K562 (cell line): ENCODE measurements around the gene SARS1. TPM values are rescaled to one million over a fixed set of nuclear protein-coding genes. Genes with fewer than 3 reads are reported as not detected.
A peak's percentile ranks its signal among the peaks of the same experiment; 100 is the strongest.

Experiments
- BCOR ChIP-seq: fragments of 450-650 bp; IDR thresholded peaks from 2 replicates; pipeline ENCODE4 v1.6.1; 2016
- KDM1A ChIP-seq, 2 experiments: fragments of 450-650 bp; IDR thresholded peaks; 2 replicates each; pipeline ENCODE4 v1.6.1; 2016; ENCODE audit warnings: mild to moderate bottlenecking in 2 of 2
- PCBP2 ChIP-seq: fragments of 200-400 bp; formaldehyde crosslinking; IDR thresholded peaks from 2 replicates; pipeline ENCODE4 v1.6.1; 2018; ENCODE audit warnings: low read length, low read depth, mild to moderate bottlenecking, moderate library complexity; ENCODE audit not compliant: poor library complexity, severe bottlenecking
- PHB2 ChIP-seq: fragments of 450-650 bp; IDR thresholded peaks from 2 replicates; pipeline ENCODE4 v1.6.1; 2017; ENCODE audit warnings: low read depth
- TFE3 ChIP-seq: fragments of 450-650 bp; formaldehyde crosslinking; IDR thresholded peaks from 2 replicates; pipeline ENCODE4 v1.4.0; 2020; ENCODE audit warnings: mild to moderate bottlenecking, mixed read lengths
- THAP12 ChIP-seq: fragments of 250-450 bp; sonication (Bioruptor Pico); IDR thresholded peaks from 2 replicates; pipeline ENCODE4 v1.9.0; 2021; ENCODE audit warnings: mild to moderate bottlenecking, inconsistent platforms
- UBTF ChIP-seq, 2 experiments: IDR thresholded peaks; 2 replicates each; pipeline ENCODE4 v1.6.1; 2012; ENCODE audit warnings: improper control_type of control experiment in 2 of 2, low read depth in 2 of 2, low read length in 2 of 2, borderline replicate concordance in 1 of 2
- ZKSCAN1 ChIP-seq: fragments of 150-350 bp; IDR thresholded peaks from 2 replicates; pipeline ENCODE4 v1.6.1; 2016; ENCODE audit warnings: low read depth, low read length
- ZNF121 ChIP-seq: sonication (generic); formaldehyde crosslinking; conservative IDR thresholded peaks from 2 replicates; pipeline ENCODE4 v1.8.0; 2022; ENCODE audit warnings: missing genetic modification reagents
- ZNF384 ChIP-seq: IDR thresholded peaks from 2 replicates; pipeline ENCODE4 v1.6.1; 2012; ENCODE audit warnings: low read depth, low read length, improper control_type of control experiment
- polyA plus RNA-seq, 8 experiments: library from polyadenylated mRNA; depleted of rRNA in 4 of 8; stranded (reverse) in 5 of 8; unstranded in 3 of 8; fragments of >200 nt; fragmentation: Nextera tagmentation in 2 of 8; fragmentation: Illumina TruSeq in 1 of 8; extraction: Ambion mirVana in 2 of 8; extraction: Trizol in 1 of 8; gene quantifications; 2 replicates each; pipeline versions ENCODE4 v1.2.1 to v1.2.3, GENCODE V29; 2011 to 2014; ENCODE audit warnings: inconsistent platforms in 1 of 8, missing spikeins in 1 of 8
- total RNA-seq, 7 experiments: library from RNA; depleted of rRNA in 6 of 7; stranded (reverse); fragments of >200 nt in 6 of 7; fragmentation: Illumina TruSeq in 2 of 7; extraction: Trizol in 2 of 7; gene quantifications; 2 replicates each; pipeline versions ENCODE4 v1.2.1 to v1.2.3, GENCODE V29; 2011 to 2021; ENCODE audit warnings: low replicate concordance in 1 of 7

SARS1 gene
- total and polyA plus RNA-seq, 9 of the 15 experiments (the other 6 are each of a cell fraction or from before 2014, with no cell fraction given): 221 to 623 (median 254) TPM

GRCh38 chr1:109256971-109257681 lies 43.4 kb downstream of the SARS1 start (continued):
- TF ChIP-seq UBTF (IDR thresholded peaks at IDR 0.05; ENCODE audit: borderline replicate concordance in 1 of 2, low read depth in 2 of 2, low read length in 2 of 2) (no peak), PHB2 (no peak), BCOR (peak; percentile 33; the same call in 1 of the 2 replicates), ZKSCAN1 (peak; percentile 57; the same call in 1 of the 2 replicates), TFE3 (no peak), PCBP2 (no peak), ZNF384 (no peak), ZNF121 (peak; percentile 95), THAP12 (CRISPR knock-in tag) (no peak), KDM1A (IDR thresholded peaks at IDR 0.05) (no peak)
